Measurements from ENCODE around the gene LUZP1.

- TF ChIP-seq CTCF (IDR thresholded peaks at IDR 0.05) (no peak), POLR2A (IDR thresholded peaks at IDR 0.05) (no peak)
Measured at GRCh38 chr1:23214640-23215039, 46.0 kb upstream of the LUZP1 start.

Measured in adrenal gland (tissue), 5 donors.